HG03103 (cell line): ENCODE data around the gene PSMD6.

Experiments used
- ATAC-seq: cut with Tn5 transposase; IDR thresholded peaks from one replicate; pipeline ENCODE4 v1.9.1; 2021; ENCODE audit warnings: low read depth; ENCODE audit not compliant: unreplicated experiment

The PSMD6 gene

GRCh38 chr3:64046996-64047594 lies 23.8 kb upstream of the PSMD6 start:
- no peak for ATAC-seq

GRCh38 chr3:64046592-64046991 lies 23.3 kb upstream of the PSMD6 start:
- ATAC-seq: no peak

- ATAC-seq: no peak
Observed at GRCh38 chr3:64042952-64043351, 19.7 kb upstream of the PSMD6 start.

GRCh38 chr3:64039981-64040733 lies 16.9 kb upstream of the PSMD6 start:
- no peak for ATAC-seq

GRCh38 chr3:64039332-64039731 lies 16.0 kb upstream of the PSMD6 start:
- ATAC-seq: no peak

GRCh38 chr3:64038253-64038767 lies 15.0 kb upstream of the PSMD6 start:
- no peak for ATAC-seq

GRCh38 chr3:64037084-64037483 lies 13.8 kb upstream of the PSMD6 start:
- no peak for ATAC-seq

- ATAC-seq: no peak
Observed at GRCh38 chr3:64033069-64033468, 9.8 kb upstream of the PSMD6 start.

GRCh38 chr3:64031540-64032508 lies 8.5 kb upstream of the PSMD6 start:
- ATAC-seq: no peak

- peak; percentile 97 for ATAC-seq
Observed at GRCh38 chr3:64030741-64031140, 7.4 kb upstream of the PSMD6 start.

- no peak for ATAC-seq
Observed at GRCh38 chr3:64029287-64029686, 6.0 kb upstream of the PSMD6 start.

GRCh38 chr3:64028754-64029153 lies 5.5 kb upstream of the PSMD6 start:
- no peak for ATAC-seq

GRCh38 chr3:64027658-64028057 lies 4.4 kb upstream of the PSMD6 start:
- ATAC-seq: no peak

GRCh38 chr3:64026346-64026745 lies 3.1 kb upstream of the PSMD6 start:
- no peak for ATAC-seq

- ATAC-seq: peak; percentile 7
Observed at GRCh38 chr3:64023861-64024223, 548 bp upstream of the PSMD6 start.

GRCh38 chr3:64022451-64023186 lies 675 bp downstream of the PSMD6 start:
- ATAC-seq: peak; percentile 0

- ATAC-seq: no peak
Observed at GRCh38 chr3:64021922-64022321, 1.4 kb downstream of the PSMD6 start.

GRCh38 chr3:64019879-64020278 lies 3.4 kb downstream of the PSMD6 start:
- no peak for ATAC-seq

GRCh38 chr3:64019271-64019670 lies 4.0 kb downstream of the PSMD6 start:
- ATAC-seq: no peak

- no peak for ATAC-seq
Observed at GRCh38 chr3:64016941-64017620, 6.2 kb downstream of the PSMD6 start.
